CD14-positive monocyte (primary cell): ENCODE measurements around the gene SLCO2B1. TPM values are rescaled to one million over a fixed set of nuclear protein-coding genes. Genes with fewer than 3 reads are reported as not detected.

Source experiments
- DNase-seq, 3 donors: peaks; one replicate each; pipeline ENCODE4 v3.0.0-alpha.2; 2011 to 2022
- H2AFZ ChIP-seq: 2 replicates; pipeline ENCODE4 v1.6.0; 2012; ENCODE audit warnings: mild to moderate bottlenecking, low read depth, low read length, inconsistent platforms; ENCODE audit not compliant: insufficient read depth, poor library complexity, severe bottlenecking
- H3K27ac ChIP-seq, 2 donors: 1 replicate in 1 of 2; 2 replicates in 1 of 2; pipeline ENCODE4 v1.5.1; 2012 to 2013; ENCODE audit warnings: low read length in 2 of 2, control low read depth in 1 of 2, inconsistent platforms in 1 of 2, low read depth in 1 of 2, mild to moderate bottlenecking in 1 of 2
- H3K27me3 ChIP-seq, 2 donors: one replicate each; pipeline versions ENCODE4 v1.6.0 to v1.6.1; 2011 to 2013; ENCODE audit warnings: low read length in 2 of 2; ENCODE audit not compliant: control insufficient read depth in 2 of 2, insufficient read depth in 2 of 2
- H3K36me3 ChIP-seq, 2 donors: replicated peaks in 1 of 2; 1 replicate in 1 of 2; 2 replicates in 1 of 2; pipeline versions ENCODE4 v1.5.1 to v1.6.1; 2012 to 2013; ENCODE audit warnings: low read length in 2 of 2, control low read depth in 1 of 2, inconsistent platforms in 1 of 2, mild to moderate bottlenecking in 1 of 2; ENCODE audit not compliant: insufficient read depth in 2 of 2, control insufficient read depth in 1 of 2
- H3K4me1 ChIP-seq, 2 donors: 1 replicate in 1 of 2; 2 replicates in 1 of 2; pipeline versions ENCODE4 v1.5.1 to v1.6.1; 2012 to 2013; ENCODE audit warnings: low read length in 2 of 2, control low read depth in 1 of 2, inconsistent platforms in 1 of 2, mild to moderate bottlenecking in 1 of 2, moderate library complexity in 1 of 2; ENCODE audit not compliant: insufficient read depth in 2 of 2, control insufficient read depth in 1 of 2
- H3K4me2 ChIP-seq: replicated peaks from 2 replicates; pipeline ENCODE3; 2012; ENCODE audit warnings: low read length, moderate library complexity, mild to moderate bottlenecking; ENCODE audit not compliant: poor library complexity, severe bottlenecking; ENCODE audit errors: extremely low read depth
- H3K4me3 ChIP-seq, 3 experiments: fragments of 200-600 bp in 1 of 3; sonication (generic) in 1 of 3; replicated peaks in 1 of 3; 1 replicate in 2 of 3; 2 replicates in 1 of 3; pipeline ENCODE4 v1.5.1; 2011 to 2013; ENCODE audit warnings: low read length in 3 of 3, mild to moderate bottlenecking in 3 of 3, control low read depth in 2 of 3, low read depth in 2 of 3, inconsistent platforms in 1 of 3, moderate library complexity in 1 of 3
- H3K79me2 ChIP-seq: 2 replicates; pipeline ENCODE4 v1.6.0; 2012; ENCODE audit warnings: mild to moderate bottlenecking, control low read depth, inconsistent platforms, low read length, moderate library complexity; ENCODE audit not compliant: insufficient read depth
- H3K9ac ChIP-seq: 2 replicates; pipeline ENCODE4 v1.6.0; 2017; ENCODE audit warnings: low read length, mild to moderate bottlenecking; ENCODE audit not compliant: insufficient read depth, poor library complexity, severe bottlenecking
- H3K9me3 ChIP-seq, 2 donors: replicated peaks in 1 of 2; 1 replicate in 1 of 2; 2 replicates in 1 of 2; pipeline versions ENCODE4 v1.5.1 to v1.6.1; 2012 to 2013; ENCODE audit warnings: low read length in 2 of 2, control low read depth in 1 of 2; ENCODE audit not compliant: control insufficient read depth in 1 of 2, insufficient read depth in 1 of 2
- H4K20me1 ChIP-seq: 2 replicates; pipeline ENCODE4 v1.6.0; 2012; ENCODE audit warnings: mild to moderate bottlenecking, low read length, control low read depth, moderate library complexity; ENCODE audit not compliant: insufficient read depth
- H3K27ac Mint-ChIP-seq, 7 donors: one replicate each; pipeline ENCODE4 v1.8.0; 2020; ENCODE audit warnings: mild to moderate bottlenecking in 7 of 7, mixed read lengths in 7 of 7, moderate library complexity in 6 of 7, inconsistent platforms in 2 of 7
- H3K27me3 Mint-ChIP-seq, 3 donors: one replicate each; pipeline ENCODE4 v1.8.0; 2021 to 2022; ENCODE audit warnings: low read depth in 3 of 3, mild to moderate bottlenecking in 3 of 3, mixed read lengths in 3 of 3, moderate library complexity in 3 of 3, inconsistent platforms in 1 of 3
- H3K36me3 Mint-ChIP-seq, 2 donors: one replicate each; pipeline ENCODE4 v1.8.0; 2020; ENCODE audit warnings: mixed read lengths in 2 of 2, inconsistent platforms in 1 of 2, mild to moderate bottlenecking in 1 of 2
- H3K4me1 Mint-ChIP-seq: one replicate; pipeline ENCODE4 v1.8.0; 2020; ENCODE audit warnings: mild to moderate bottlenecking, mixed read lengths
- H3K4me3 Mint-ChIP-seq, 2 donors: one replicate each; pipeline ENCODE4 v1.8.0; 2020; ENCODE audit warnings: mild to moderate bottlenecking in 2 of 2, mixed read lengths in 2 of 2, moderate library complexity in 1 of 2
- H3K9me3 Mint-ChIP-seq, 7 donors: one replicate each; pipeline ENCODE4 v1.8.0; 2020 to 2022; ENCODE audit warnings: mixed read lengths in 7 of 7, mild to moderate bottlenecking in 6 of 7, moderate library complexity in 6 of 7, inconsistent platforms in 2 of 7
- CTCF ChIP-seq: fragments of 200-600 bp; IDR thresholded peaks from one replicate; pipeline ENCODE4 v1.8.0; 2022; ENCODE audit warnings: antibody characterized with exemption, mild to moderate bottlenecking
- WGBS: methylation state at CpG from one replicate; pipeline ENCODE4 v1.1.5; 2013; ENCODE audit warnings: missing lambda C conversion rate; ENCODE audit not compliant: insufficient coverage; 5-methylcytosine and 5-hydroxymethylcytosine counted together
- intact Hi-C, 2 donors: fragments of 100-400 bp; cut with micrococcal nuclease; formaldehyde crosslinking; loops; one replicate each; pipeline versions ENCODE4 v1.15.0 to v1.15.1; 2023
- polyA plus RNA-seq, 3 donors: library from polyadenylated mRNA; depleted of rRNA in 1 of 3; unstranded in 2 of 3; stranded (reverse) in 1 of 3; fragments of 300-500 nt in 2 of 3; fragments of >200 nt in 1 of 3; fragmentation: Illumina TruSeq in 2 of 3; gene quantifications; 1 replicate in 2 of 3; 2 replicates in 1 of 3; pipeline ENCODE4 v1.2.3, GENCODE V29; 2012 to 2021

Gene SLCO2B1
- polyA plus RNA-seq, 3 donors, result 0.13 to 0.47 TPM; not detected in 1

GRCh38 chr11:75140269-75141138 is 10.4 kb upstream of the SLCO2B1 start:
- intact Hi-C loops, result loop anchor here (1.0 to 5.0 kb wide), 2 partner anchors 65 to 107 kb away; no protein-coding TSS in a partner anchor
- Mint-ChIP-seq H3K4me3 (peak overlapping the region in 1 of 2 donors; percentile 37), H3K9me3 (peaks cover 0 to 2% (median 0%) of the 10 kb centered on the region in 7 donors), H3K27me3 (peaks cover 12 to 14% (median 13%) of the 10 kb centered on the region in 3 donors), H3K4me1 (peaks cover 26% of the 10 kb centered on the region), H3K27ac (no peak overlapping the region), H3K36me3 (no peaks in the 10 kb centered on the region)
- TF ChIP-seq CTCF, result peak; percentile 96
- WGBS, result 85% methylated on average over 6 of the region's 22 CpGs
- Histone ChIP-seq H3K4me2 (no peak overlapping the region), H2AFZ (no peak overlapping the region), H3K27me3 (no peaks in the 10 kb centered on the region), H3K4me3 (no peak overlapping the region), H3K9ac (no peak overlapping the region), H3K27ac (no peak overlapping the region), H3K36me3 (no peaks in the 10 kb centered on the region), H4K20me1 (no peaks in the 10 kb centered on the region), H3K9me3 (no peaks in the 10 kb centered on the region), H3K4me1 (peaks cover 22 to 23% of the 10 kb centered on the region in 2 donors), H3K79me2 (no peaks in the 10 kb centered on the region)
- peak; percentile 40 to 56 (median 47) for DNase-seq

GRCh38 chr11:75141166-75141565 is 9.7 kb upstream of the SLCO2B1 start:
- Histone ChIP-seq H3K36me3 (no peaks in the 10 kb centered on the region), H3K4me3 (no peak overlapping the region), H3K79me2 (no peaks in the 10 kb centered on the region), H3K9me3 (no peaks in the 10 kb centered on the region), H3K9ac (no peak overlapping the region), H3K4me2 (no peak overlapping the region), H3K27me3 (no peaks in the 10 kb centered on the region), H3K27ac (no peak overlapping the region), H2AFZ (no peak overlapping the region), H4K20me1 (no peaks in the 10 kb centered on the region), H3K4me1 (peaks cover 22 to 23% of the 10 kb centered on the region in 2 donors)
- peak overlapping the region in 1 of 7 donors; percentile 2 for H3K27ac Mint-ChIP-seq
- peaks cover 11 to 13% (median 12%) of the 10 kb centered on the region in 3 donors for H3K27me3 Mint-ChIP-seq
- no peak for DNase-seq
- no peaks in the 10 kb centered on the region for H3K36me3 Mint-ChIP-seq
- no peak overlapping the region for H3K4me3 Mint-ChIP-seq
- peaks cover 0 to 2% (median 0%) of the 10 kb centered on the region in 7 donors for H3K9me3 Mint-ChIP-seq
- H3K4me1 Mint-ChIP-seq, result peaks cover 26% of the 10 kb centered on the region
- 67% methylated on average over 6 of the region's 6 CpGs for WGBS
- TF ChIP-seq CTCF, result no peak
- intact Hi-C loops, result loop anchor here in 1 of 2 donors (5.0 kb wide), 1 partner anchor 106 kb away; no protein-coding TSS in a partner anchor
